ENCODE data around the gene TRPM2. TPM values are rescaled to one million over a fixed set of nuclear protein-coding genes. Genes with fewer than 3 reads are reported as not detected.

Gene TRPM2
- total and polyA plus RNA-seq, 2 of the 4 experiments (the other 2 are of a cell fraction), result not detected

DNA sequence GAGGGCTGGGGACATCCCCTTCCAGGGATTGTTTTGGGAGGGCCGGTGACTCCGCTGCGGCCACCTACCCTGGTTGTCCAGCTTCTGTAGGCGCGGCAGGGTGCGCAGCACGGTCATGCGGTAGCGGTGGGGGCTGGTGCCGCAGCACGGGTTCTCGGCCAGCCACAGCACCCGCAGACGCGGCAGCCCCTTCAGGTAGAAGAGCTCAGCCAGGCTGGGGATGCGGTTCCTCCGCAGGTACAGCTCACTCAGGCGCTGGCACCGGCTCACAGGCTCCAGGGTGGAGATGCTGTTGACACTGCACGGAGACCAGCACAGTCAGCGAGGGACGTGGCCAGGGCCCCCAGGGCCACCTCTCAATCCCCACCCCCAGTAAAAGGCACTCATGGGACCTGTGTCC is 20.5 kb upstream of the TRPM2 start:
- TF ChIP-seq MAFK (IDR thresholded peaks at IDR 0.05; ENCODE audit: low read depth, low read length), result no peak
- no peak for TF ChIP-seq MXI1 (IDR thresholded peaks at IDR 0.05; ENCODE audit: borderline replicate concordance, low read depth, low read length)
- intact Hi-C loops (cut with micrococcal nuclease), result loop anchor here (10.0 kb wide), 1 partner anchor 152 kb away; no protein-coding TSS in a partner anchor

More for the DNA sequence above, 20.5 kb upstream of the TRPM2 start:
- Histone ChIP-seq H3K79me1 (ENCODE audit: low read depth in 1 of 2, low read length in 2 of 2) (peaks cover 0 to 4% of the 10 kb centered on the region in 2 experiments; a peak in 1 of 4 replicates), H3K36me3 (ENCODE audit: control insufficient read depth, insufficient read depth, low read length) (peaks cover 12% of the 10 kb centered on the region; the same call in 1 of the 2 replicates), H4K20me1 (ENCODE audit: insufficient read depth, low read length) (peaks cover 12% of the 10 kb centered on the region), H3K9me1 (ENCODE audit: insufficient read depth, low read length) (peaks cover under 1% of the 10 kb centered on the region; the same call in 1 of the 2 replicates), H2BK15ac (ENCODE audit: low read depth, low read length) (no peak overlapping the region), H4K5ac (ENCODE audit: low read depth, low read length) (no peak overlapping the region), H3K18ac (ENCODE audit: low read depth, low read length) (no peak overlapping the region), H3K14ac (replicated peaks; ENCODE audit: low read depth, low read length) (no peak overlapping the region), H3K56ac (ENCODE audit: extremely low read depth, insufficient read depth, low read length) (no peak overlapping the region), H2AFZ (replicated peaks; ENCODE audit: low read length, poor library complexity) (no peak overlapping the region), H3K9ac (ENCODE audit: low read depth, low read length) (no peak overlapping the region), H2AK9ac (replicated peaks; ENCODE audit: low read depth, low read length, poor library complexity) (no peak overlapping the region), H3K4me1 (ENCODE audit: control insufficient read depth, insufficient read depth, low read length) (peaks cover under 1% of the 10 kb centered on the region), H3K27ac (ENCODE audit: insufficient read depth, low read length) (no peak overlapping the region), H3K4ac (ENCODE audit: low read depth, low read length) (no peak overlapping the region), H2AK5ac (ENCODE audit: low read depth, low read length) (no peak overlapping the region), H3K4me3 (ENCODE audit: insufficient read depth, low read depth, low read length) (no peak overlapping the region), H3K27me3 (ENCODE audit: control insufficient read depth, insufficient read depth, low read length) (no peaks in the 10 kb centered on the region), H2BK120ac (ENCODE audit: low read depth, low read length) (no peak overlapping the region), H2BK20ac (ENCODE audit: low read depth, low read length) (no peak overlapping the region), H4K91ac (ENCODE audit: insufficient read depth, low read depth, low read length) (no peak overlapping the region), H4K8ac (ENCODE audit: low read depth in 2 of 2, low read length in 2 of 2) (no peak overlapping the region), H3K23ac (ENCODE audit: low read depth, low read length) (no peak overlapping the region), H3K9me3 (ENCODE audit: control insufficient read depth, insufficient read depth, low read length) (no peaks in the 10 kb centered on the region), H3K4me2 (ENCODE audit: low read depth, low read length) (no peak overlapping the region), H2BK5ac (ENCODE audit: low read depth, low read length, poor library complexity, severe bottlenecking) (no peak overlapping the region)
- dilution Hi-C loops (cut with HindIII; ENCODE audit: low sequenced_read_pairs, unreplicated experiment) (no loop called here), in situ Hi-C loops (cut with MboI; ENCODE audit: low sequenced_read_pairs) (no loop called here)
- POLR2A ChIA-PET (ENCODE audit: unreplicated experiment), result no interaction called here
- CTCF ChIA-PET, result no interaction called here
- no peak for DNase-seq
- BruUV-seq (replicated peaks), result no TSS peak
- WGBS, 2 experiments (ENCODE audit: extremely low coverage in 2 of 2, insufficient read length in 1 of 2), result 97% methylated on average over 6 of the region's 22 CpGs; no CpG with 5 or more reads in 1 of the 2 experiments
- ATAC-seq (ENCODE audit: low read depth), result no peak

Measured in IMR-90 (cell line).